IPS-20b (cell line): ENCODE measurements around the gene EML4.

Source experiments
- H3K27ac ChIP-seq: one replicate; pipeline ENCODE4 v1.5.1; 2013; ENCODE audit warnings: low read length
- H3K27me3 ChIP-seq: 2 replicates; pipeline ENCODE4 v1.6.1; 2013; ENCODE audit warnings: mild to moderate bottlenecking, low read length, inconsistent platforms; ENCODE audit not compliant: insufficient read depth
- H3K36me3 ChIP-seq: 2 replicates; pipeline ENCODE4 v1.6.1; 2013; ENCODE audit warnings: low read depth, mild to moderate bottlenecking, inconsistent platforms, low read length, moderate library complexity; ENCODE audit not compliant: insufficient read depth
- H3K4me1 ChIP-seq: 2 replicates; pipeline ENCODE4 v1.6.1; 2013; ENCODE audit warnings: mild to moderate bottlenecking, control low read depth, inconsistent platforms, low read length, moderate library complexity; ENCODE audit not compliant: insufficient read depth
- H3K4me3 ChIP-seq: 2 replicates; pipeline ENCODE4 v1.5.1; 2013; ENCODE audit warnings: mild to moderate bottlenecking, low read length, inconsistent platforms
- H3K9ac ChIP-seq: 2 replicates; pipeline ENCODE4 v1.6.1; 2013; ENCODE audit warnings: low read depth, mild to moderate bottlenecking, inconsistent platforms, low read length, moderate library complexity
- H3K9me3 ChIP-seq: 2 replicates; pipeline ENCODE4 v1.6.1; 2013; ENCODE audit warnings: mild to moderate bottlenecking, low read depth, low read length, inconsistent platforms; ENCODE audit not compliant: insufficient read depth

EML4 gene

DNA sequence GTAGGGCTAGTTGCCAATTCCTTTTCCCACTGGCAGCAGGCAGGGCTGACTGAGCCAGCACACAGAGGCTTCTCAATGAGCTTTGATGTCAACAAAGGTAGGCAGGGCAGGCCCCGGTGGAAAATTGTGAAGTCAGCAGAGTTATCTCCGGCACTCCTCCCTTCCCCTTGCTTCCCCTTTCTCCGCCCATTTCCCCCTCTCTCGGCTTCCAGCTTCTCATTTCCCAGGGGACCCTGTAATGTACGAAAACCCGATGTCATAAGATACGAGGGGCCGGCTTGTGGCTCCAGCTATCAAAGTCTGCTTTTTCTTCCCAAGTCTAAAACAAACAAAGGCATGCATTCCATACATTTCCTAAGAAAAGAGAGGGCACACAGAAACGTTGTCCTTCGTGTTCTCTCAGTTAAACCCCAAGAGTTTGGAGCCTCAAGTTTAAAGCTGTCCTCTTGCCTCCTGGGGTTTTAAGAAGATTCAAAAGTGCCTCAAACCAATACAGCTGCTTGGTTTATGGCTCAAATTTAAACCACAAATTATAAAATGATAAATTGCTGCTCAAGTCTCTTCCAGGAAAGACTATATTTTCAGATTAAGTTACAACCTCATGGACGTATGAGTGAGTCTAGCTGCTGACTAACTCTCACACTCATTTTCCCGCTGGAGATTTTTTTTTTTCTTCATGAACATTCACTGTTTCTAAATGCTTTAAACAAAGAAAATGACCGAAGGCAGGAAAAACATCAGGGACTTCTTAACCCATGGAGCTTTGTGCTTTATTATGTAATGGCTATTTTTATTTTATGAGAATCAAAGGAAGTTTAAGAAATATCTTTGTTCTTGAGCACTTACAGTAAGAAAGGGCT lies 27.2 kb upstream of the EML4 start:
- Histone ChIP-seq H3K9ac (peak overlapping the region; percentile 34; the same call in 1 of the 2 replicates), H3K36me3 (no peaks in the 10 kb centered on the region), H3K27ac (no peak overlapping the region), H3K9me3 (no peaks in the 10 kb centered on the region), H3K4me3 (peak overlapping the region; percentile 51; the same call in 1 of the 2 replicates), H3K27me3 (no peaks in the 10 kb centered on the region), H3K4me1 (peaks cover 24% of the 10 kb centered on the region; the same call in 1 of the 2 replicates)

DNA sequence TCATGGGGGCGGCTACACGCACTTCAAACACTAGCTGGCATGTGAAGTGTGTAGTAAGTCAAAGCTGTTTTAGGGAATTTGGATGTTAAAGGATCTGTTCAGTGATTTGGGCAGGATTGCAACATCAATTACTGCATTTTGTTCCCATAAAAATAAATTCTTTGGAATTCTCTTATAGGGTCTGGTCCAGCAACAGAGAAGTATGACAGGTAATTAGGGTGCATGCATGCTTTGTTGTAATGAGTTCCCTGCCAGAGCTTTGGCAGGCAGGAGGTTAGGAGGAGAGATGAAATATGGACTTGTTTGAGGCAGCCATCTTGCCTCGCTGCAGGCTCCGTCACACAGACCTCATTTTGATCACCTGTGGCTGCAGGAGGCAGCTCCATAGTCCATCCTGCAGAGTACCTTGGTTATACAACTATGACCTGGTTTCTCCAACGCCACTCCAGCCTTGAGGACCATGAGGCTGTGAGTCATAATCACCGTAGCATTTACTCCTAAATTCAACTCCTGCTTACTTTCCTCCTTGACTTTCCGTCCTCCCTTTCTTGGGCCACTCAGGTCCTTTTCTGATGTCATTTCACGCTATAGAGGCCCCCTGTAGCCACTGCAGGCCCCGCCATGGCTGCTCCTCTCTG lies 26.5 kb upstream of the EML4 start:
- no peaks in the 10 kb centered on the region for H3K36me3 ChIP-seq
- peaks cover 19% of the 10 kb centered on the region; the same call in 1 of the 2 replicates for H3K4me1 ChIP-seq
- H3K27ac ChIP-seq: no peak overlapping the region
- no peaks in the 10 kb centered on the region for H3K27me3 ChIP-seq
- no peaks in the 10 kb centered on the region for H3K9me3 ChIP-seq
- H3K9ac ChIP-seq: peak overlapping the region; percentile 34; the same call in 1 of the 2 replicates
- no peak overlapping the region for H3K4me3 ChIP-seq

DNA sequence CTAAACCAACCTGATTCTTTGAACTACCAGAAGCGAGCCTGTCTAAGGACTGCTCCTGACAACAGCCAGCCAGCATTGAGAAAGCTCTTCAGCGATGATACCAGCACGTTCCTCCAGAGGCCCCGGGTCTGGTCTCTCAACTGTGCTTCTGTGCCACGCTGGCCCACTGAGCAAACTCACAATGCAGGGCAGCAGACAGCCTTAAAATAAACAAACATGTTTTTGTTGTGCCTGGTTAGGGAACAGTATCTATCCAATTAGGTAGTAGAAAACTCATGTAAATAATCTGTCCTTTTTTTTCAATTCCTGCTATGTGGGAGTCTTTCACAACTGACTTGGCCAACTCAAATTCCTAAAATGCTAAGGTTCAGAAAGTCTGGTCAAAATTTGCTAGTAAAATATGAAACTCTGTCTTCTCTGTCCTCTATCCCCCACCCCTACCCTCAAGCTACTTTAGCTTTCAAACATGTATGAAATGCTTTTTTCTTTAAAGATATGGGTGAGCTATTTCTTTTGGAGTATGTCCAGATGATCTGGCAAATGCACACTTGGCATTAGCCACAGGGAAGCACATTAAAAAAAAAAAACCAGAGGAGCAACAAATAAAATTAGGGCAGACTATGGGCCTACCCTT lies 21.4 kb upstream of the EML4 start:
- H3K27ac ChIP-seq: no peak overlapping the region
- no peaks in the 10 kb centered on the region for H3K9me3 ChIP-seq
- H3K4me3 ChIP-seq: no peak overlapping the region
- no peaks in the 10 kb centered on the region for H3K36me3 ChIP-seq
- no peak overlapping the region for H3K9ac ChIP-seq
- peaks cover 2% of the 10 kb centered on the region; the same call in 1 of the 2 replicates for H3K4me1 ChIP-seq
- H3K27me3 ChIP-seq: no peaks in the 10 kb centered on the region

DNA sequence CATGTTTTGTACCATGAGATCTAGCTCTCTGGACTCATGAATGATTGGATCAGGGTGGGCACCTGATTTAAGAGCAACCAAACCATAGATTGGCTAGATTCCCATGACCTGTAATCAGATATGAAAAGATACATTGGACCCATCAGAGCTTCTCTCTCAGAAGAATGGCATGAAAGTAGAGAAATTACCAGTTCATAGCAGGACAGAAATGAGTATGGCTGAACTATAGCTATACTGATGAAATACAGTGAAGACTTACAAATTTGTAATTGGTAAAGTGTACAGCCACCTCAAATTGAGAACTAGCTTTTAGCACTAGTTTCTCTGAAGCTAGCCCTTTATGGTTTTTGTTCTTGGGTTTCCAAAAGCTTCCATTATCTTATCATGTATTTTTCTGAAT lies 19.0 kb upstream of the EML4 start:
- H3K36me3 ChIP-seq: no peaks in the 10 kb centered on the region
- H3K27me3 ChIP-seq: no peaks in the 10 kb centered on the region
- no peak overlapping the region for H3K9ac ChIP-seq

GRCh38 chr2:42153944-42154581 lies 15.1 kb upstream of the EML4 start:
- no peak overlapping the region for H3K4me3 ChIP-seq
- H3K9ac ChIP-seq: peak overlapping the region; percentile 18; the same call in 1 of the 2 replicates
- peaks cover 8% of the 10 kb centered on the region for H3K4me1 ChIP-seq
- no peak overlapping the region for H3K27ac ChIP-seq
- H3K9me3 ChIP-seq: no peaks in the 10 kb centered on the region
- no peaks in the 10 kb centered on the region for H3K27me3 ChIP-seq
- no peaks in the 10 kb centered on the region for H3K36me3 ChIP-seq

More for the DNA sequence above, 19.0 kb upstream of the EML4 start:
- no peaks in the 10 kb centered on the region for H3K9me3 ChIP-seq
- H3K4me1 ChIP-seq: peaks cover 8% of the 10 kb centered on the region
- H3K4me3 ChIP-seq: no peak overlapping the region
- H3K27ac ChIP-seq: no peak overlapping the region

GRCh38 chr2:42156721-42157120 lies 12.4 kb upstream of the EML4 start:
- H3K27ac ChIP-seq: no peak overlapping the region
- peaks cover 8% of the 10 kb centered on the region for H3K4me1 ChIP-seq
- no peaks in the 10 kb centered on the region for H3K9me3 ChIP-seq
- H3K9ac ChIP-seq: no peak overlapping the region
- H3K4me3 ChIP-seq: no peak overlapping the region
- H3K27me3 ChIP-seq: no peaks in the 10 kb centered on the region
- no peaks in the 10 kb centered on the region for H3K36me3 ChIP-seq

DNA sequence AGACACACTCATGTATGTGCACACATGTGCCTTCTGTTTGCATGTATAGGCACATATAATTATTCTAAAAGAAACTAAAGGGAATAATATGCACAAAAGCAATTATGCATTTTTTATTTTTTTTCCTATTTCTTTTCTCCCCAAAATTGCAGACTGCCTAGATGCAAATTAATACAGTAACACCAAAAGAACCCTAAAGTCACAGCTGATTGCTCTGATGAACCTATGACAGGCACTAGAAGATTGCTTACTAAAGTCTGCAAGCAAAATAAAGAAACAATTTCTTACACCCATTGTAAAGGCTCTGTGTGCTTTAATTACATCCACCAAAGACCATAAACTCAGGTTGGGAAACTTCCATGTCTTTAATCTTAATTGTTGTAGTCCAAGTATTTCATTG lies 7.7 kb upstream of the EML4 start:
- no peaks in the 10 kb centered on the region for H3K27me3 ChIP-seq
- no peaks in the 10 kb centered on the region for H3K36me3 ChIP-seq
- no peak overlapping the region for H3K9ac ChIP-seq
- no peak overlapping the region for H3K4me3 ChIP-seq
- no peaks in the 10 kb centered on the region for H3K4me1 ChIP-seq
- no peaks in the 10 kb centered on the region for H3K9me3 ChIP-seq
- H3K27ac ChIP-seq: no peak overlapping the region

GRCh38 chr2:42163444-42164045 lies 5.6 kb upstream of the EML4 start:
- no peak overlapping the region for H3K4me3 ChIP-seq
- no peaks in the 10 kb centered on the region for H3K27me3 ChIP-seq
- H3K4me1 ChIP-seq: no peaks in the 10 kb centered on the region
- no peak overlapping the region for H3K9ac ChIP-seq
- no peak overlapping the region for H3K27ac ChIP-seq
- H3K36me3 ChIP-seq: no peaks in the 10 kb centered on the region
- H3K9me3 ChIP-seq: no peaks in the 10 kb centered on the region

- H3K9me3 ChIP-seq: no peaks in the 10 kb centered on the region
- H3K4me3 ChIP-seq: no peak overlapping the region
- no peak overlapping the region for H3K27ac ChIP-seq
- H3K27me3 ChIP-seq: no peaks in the 10 kb centered on the region
- no peaks in the 10 kb centered on the region for H3K36me3 ChIP-seq
- H3K9ac ChIP-seq: no peak overlapping the region
- H3K4me1 ChIP-seq: no peaks in the 10 kb centered on the region
Measured at GRCh38 chr2:42164046-42164445, 5.1 kb upstream of the EML4 start.

- Histone ChIP-seq H3K9ac (no peak overlapping the region), H3K4me3 (no peak overlapping the region), H3K36me3 (no peaks in the 10 kb centered on the region), H3K9me3 (no peaks in the 10 kb centered on the region), H3K27me3 (no peaks in the 10 kb centered on the region), H3K4me1 (no peaks in the 10 kb centered on the region), H3K27ac (no peak overlapping the region)
Measured at GRCh38 chr2:42164971-42165370, 4.2 kb upstream of the EML4 start.

DNA sequence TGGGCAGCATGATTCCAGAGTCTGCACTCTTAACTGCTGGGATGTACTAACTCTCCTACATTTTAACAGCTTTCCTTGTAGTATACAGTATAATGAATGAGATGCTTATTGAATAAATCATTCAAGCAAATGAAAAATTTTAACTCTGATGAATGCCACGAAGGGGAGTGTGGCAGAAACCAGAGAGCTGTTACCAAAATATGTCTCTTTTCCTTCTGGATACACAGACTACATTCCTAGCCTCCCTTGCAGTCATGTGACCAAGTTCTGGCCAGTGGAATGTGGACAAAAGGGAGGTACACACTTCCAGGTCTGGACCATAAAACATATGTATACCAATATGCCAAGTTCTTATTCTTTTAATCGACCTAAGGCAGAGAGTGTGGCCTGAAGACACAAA lies 1.7 kb upstream of the EML4 start:
- Histone ChIP-seq H3K36me3 (no peaks in the 10 kb centered on the region), H3K4me1 (peaks cover 22% of the 10 kb centered on the region), H3K27me3 (no peaks in the 10 kb centered on the region), H3K9ac (no peak overlapping the region), H3K4me3 (no peak overlapping the region), H3K27ac (no peak overlapping the region), H3K9me3 (no peaks in the 10 kb centered on the region)
